ENCODE results near the gene SSMEM1.
"Not testable (repeated sequence)": the region's sequence is repeated elsewhere in the genome, so short reads cannot be mapped to it uniquely, and the experiment has no call there.

Gene SSMEM1

DNA sequence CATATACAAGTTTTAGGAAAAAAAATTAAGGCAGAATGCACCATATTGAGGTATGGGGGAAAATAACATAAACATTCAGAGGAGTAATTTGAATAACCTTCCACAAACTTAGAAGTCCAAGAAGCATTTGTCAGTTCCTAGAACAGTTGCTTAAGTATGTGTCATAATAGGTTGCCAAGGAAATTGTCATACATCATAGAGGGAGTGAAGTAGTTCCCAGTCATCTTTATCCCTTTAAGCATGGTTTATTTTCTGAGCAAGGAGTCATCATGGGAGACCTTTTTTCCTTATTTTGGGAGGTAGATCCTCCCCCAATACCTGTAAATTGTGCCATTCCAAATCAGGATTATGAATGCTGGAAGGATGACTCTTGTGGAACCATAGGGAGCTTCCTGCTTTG, at the start of gene SSMEM1:
TSS of gene SSMEM1 (plus strand) at position 219 of the 400 bp plus-strand sequence. CDS start at position 270, 51 bp downstream.
- no peak for DNase-seq (ENCODE audit: low spot score)

GRCh38 chr7:130160023-130160422, 47.6 kb upstream of the SSMEM1 start:
- no peak for DNase-seq (ENCODE audit: low spot score)

GRCh38 chr7:130160455-130160854, 47.2 kb upstream of the SSMEM1 start:
- DNase-seq (ENCODE audit: low spot score), result no peak

- DNase-seq (ENCODE audit: low spot score), result no peak
Measured at GRCh38 chr7:130162196-130162595, 45.5 kb upstream of the SSMEM1 start.

DNA sequence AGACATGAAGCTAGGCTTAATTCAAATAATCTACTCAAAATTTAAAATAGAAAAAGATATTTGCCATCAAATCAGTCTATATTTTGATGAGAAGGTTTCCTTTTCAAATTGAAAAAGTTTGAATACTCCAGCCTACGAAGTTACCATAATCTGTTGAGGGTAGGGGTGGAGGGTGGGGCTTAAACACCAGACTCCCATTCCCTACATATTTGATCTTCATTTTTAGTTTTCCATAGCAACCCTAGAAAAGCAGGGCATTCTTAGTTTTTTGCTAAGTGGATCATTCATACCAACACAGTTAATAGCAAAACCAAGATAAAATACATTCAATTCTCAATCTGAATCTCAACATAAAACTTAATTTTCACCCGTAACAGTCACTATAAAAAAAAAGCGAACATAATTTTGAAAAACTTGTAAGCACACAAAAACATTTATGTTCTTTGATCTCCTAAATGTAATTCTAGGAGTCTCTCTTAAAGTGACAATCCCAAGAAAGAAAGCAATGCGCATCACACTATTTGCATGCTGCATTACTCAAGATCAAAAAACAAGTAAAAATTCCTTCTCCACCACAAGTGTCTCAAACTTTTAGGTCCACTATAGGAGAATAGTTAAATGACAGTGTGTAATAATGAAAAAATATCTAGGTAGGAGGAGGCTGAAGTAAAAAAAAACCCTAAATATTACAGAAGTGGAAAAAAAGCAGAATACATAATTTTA, 33.3 kb upstream of the SSMEM1 start:
- no peak for DNase-seq (ENCODE audit: low spot score)

DNA sequence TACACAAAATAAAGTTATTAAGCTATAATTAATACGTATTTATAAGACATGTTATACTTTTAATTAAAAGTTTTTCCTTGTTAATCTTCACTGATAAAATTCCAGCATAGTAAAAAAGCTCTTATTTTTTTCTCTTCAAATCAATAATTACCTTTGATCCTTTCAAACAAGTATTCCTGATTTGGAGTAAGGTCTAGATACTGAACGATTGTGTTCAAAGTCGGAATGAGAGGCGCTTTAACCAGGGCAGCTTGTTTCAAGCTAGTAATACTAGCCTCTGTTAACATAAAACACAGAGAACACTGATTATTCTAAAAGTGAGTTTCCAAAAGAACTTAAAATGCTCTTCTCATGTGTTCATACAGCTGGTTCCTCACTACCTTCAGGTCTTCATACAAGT, 29.4 kb upstream of the SSMEM1 start:
- no peak for DNase-seq (ENCODE audit: low spot score)

DNA sequence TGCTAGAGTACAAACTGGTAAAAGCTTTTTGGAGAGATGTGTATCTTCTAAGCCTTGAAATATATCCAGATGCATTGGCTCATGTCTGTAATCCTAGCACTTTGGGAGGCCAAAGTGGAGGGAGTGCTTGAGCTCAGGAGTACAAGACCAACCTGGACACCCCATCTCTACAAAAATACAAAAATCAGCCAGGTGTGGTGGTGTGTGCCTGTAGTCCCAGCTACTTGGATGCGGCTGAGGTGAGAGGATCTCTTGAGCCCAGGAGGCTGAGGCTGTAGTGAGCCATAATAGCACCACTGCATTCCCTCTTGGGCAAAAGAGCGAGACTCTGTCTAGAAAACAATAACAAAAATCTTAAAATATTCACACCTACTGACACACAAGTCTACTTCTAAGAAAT, 28.0 kb upstream of the SSMEM1 start:
- DNase-seq (ENCODE audit: low spot score), result no peak

DNA sequence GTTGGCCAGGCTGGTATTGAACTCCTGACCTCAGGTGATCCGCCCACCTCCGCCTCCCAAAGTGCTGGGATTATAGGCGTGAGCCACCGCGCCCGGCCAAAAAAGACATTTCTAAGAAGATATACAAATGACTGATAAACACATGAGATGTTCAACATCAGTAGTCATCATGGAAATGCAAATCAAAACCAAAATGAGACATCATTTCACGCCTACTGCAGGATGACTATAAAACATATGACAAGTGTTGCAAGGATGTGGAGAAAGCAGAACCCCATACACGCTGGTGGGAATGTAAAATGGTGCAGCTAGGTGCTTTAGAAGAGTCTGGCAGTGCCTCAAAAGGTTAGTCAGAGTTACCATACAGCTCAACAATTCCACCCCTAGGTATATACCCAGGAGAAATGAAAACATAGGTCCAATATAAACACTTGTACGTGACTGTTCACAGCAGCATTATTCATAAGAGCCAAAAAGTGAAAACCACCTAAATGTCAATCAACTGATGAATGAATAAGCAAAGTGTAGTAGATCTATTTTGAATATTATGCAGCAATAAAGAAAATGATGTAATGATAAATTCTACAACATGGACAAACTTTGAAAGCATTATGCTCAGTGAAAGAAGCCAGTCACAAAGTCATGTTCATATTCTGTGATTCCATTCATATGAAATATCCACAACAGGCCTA, 26.9 kb upstream of the SSMEM1 start:
- DNase-seq (ENCODE audit: low spot score), result no peak

GRCh38 chr7:130181263-130181605, 26.4 kb upstream of the SSMEM1 start:
- no peak for DNase-seq (ENCODE audit: low spot score)

- no peak for DNase-seq (ENCODE audit: low spot score)
Measured at GRCh38 chr7:130182990-130183389, 24.7 kb upstream of the SSMEM1 start.

- not testable (repeated sequence) for DNase-seq (ENCODE audit: low spot score)
Measured at GRCh38 chr7:130184349-130184748, 23.3 kb upstream of the SSMEM1 start.

DNA sequence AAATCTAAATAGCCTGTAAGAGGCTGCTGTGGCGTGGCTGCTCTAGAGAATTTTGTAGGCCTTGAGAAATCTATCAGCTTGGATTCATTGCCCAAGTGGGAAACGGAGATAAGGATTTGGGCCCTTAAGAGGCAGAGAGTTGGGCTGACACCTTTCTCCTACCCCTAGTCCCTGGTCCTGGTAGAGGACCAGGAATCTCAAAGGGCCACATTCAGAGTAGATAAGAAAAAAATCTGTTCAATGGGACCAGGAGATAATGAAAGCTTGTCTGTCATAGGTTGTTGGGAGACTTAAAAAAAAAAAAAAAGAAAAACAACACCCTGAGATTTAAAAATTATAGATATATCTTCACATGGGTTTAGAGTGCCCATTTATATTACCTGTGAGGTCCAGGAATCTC, 20.3 kb upstream of the SSMEM1 start:
- no peak for DNase-seq (ENCODE audit: low spot score)

- DNase-seq (ENCODE audit: low spot score), result no peak
Measured at GRCh38 chr7:130189343-130189742, 18.3 kb upstream of the SSMEM1 start.

- no peak for DNase-seq (ENCODE audit: low spot score)
Measured at GRCh38 chr7:130191791-130192190, 15.9 kb upstream of the SSMEM1 start.

GRCh38 chr7:130195396-130195795, 12.3 kb upstream of the SSMEM1 start:
- DNase-seq (ENCODE audit: low spot score), result no peak

DNA sequence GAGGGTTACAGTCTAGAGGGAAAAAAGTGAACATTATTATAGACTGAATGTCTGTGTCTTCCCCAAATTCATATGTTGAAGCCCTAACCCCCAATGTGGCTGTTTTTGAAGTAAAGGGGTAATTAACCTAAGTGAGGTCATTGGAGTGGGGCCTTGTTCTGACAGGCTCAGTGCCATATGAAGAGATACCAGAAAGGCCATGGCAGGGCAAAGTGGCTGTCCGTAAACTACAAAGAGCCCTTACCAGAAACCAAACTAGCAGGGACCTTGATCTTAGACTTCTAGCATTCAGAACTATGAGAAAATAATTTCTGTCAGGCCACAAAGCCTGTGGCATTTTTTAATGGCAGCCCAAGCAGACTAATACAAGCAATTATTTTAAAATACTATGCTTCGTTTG, 11.2 kb upstream of the SSMEM1 start:
- no peak for DNase-seq (ENCODE audit: low spot score)

- DNase-seq (ENCODE audit: low spot score), result no peak
Measured at GRCh38 chr7:130197094-130197493, 10.6 kb upstream of the SSMEM1 start.

DNA sequence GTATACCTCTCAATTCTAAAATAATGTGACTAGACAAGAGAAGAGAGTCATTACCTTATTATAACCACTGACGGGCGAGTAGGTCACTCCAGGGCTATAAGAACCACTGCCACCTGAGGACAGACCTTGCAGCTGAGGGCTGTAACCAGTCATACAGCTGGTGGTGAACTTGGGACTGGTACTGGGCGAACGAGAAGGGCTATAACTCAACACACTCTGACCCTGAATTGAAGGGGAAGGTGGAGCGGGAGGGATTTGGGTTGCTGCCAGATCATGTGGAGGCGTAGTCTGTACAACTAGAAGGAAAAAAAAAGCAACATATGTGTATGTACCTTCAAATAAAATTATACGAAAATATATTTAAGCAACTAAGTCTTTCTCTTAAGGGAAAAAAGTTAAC, 5.9 kb upstream of the SSMEM1 start:
- DNase-seq (ENCODE audit: low spot score), result no peak

DNA sequence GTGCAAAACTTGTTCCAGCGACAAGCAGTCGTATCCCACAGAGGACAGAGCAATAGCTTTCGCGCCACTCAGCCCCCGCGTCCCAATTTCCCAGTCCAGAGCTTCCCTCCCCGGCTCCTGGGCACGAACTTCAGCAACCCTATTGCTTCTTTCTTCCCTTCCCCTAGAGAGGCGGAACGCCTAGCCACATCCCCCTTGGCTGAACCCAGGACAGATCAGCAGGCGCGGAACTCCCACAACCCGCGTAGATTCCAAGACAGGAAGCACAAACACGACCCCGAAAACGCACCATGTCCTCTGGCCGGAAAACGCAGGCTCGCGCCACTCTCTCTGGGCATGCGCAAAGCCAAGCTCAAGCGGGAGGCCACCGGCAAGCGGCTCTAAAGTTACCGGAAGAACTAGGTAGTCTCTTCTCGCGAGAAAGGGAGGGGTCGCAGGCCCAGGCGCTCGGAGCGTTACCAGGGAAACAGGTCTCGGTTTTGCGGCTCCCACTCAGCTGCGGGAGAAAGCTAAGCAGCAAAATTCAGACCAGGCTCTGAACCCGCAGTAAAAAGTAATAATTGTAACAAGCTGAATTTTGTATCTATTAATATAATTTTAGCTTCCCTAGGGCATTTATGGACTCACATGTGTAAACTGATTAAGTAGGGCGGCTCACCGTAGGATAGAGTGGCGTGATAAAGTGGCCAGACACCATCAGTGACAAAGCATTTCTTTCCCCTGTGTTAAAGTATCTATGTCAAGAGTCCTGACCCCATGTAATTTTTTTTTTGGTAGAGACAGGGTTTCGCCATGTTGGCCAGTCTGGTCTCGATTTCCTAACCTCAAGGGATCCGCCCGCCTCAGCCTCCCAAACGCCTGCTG, 2.3 kb upstream of the SSMEM1 start, which contains the start of gene TMEM209:
TSS of gene TMEM209 (minus strand) at position 323 of the 864 bp plus-strand sequence. CDS start at position 292, 31 bp downstream.
- peak; percentile 97 for DNase-seq (ENCODE audit: low spot score)

DNA sequence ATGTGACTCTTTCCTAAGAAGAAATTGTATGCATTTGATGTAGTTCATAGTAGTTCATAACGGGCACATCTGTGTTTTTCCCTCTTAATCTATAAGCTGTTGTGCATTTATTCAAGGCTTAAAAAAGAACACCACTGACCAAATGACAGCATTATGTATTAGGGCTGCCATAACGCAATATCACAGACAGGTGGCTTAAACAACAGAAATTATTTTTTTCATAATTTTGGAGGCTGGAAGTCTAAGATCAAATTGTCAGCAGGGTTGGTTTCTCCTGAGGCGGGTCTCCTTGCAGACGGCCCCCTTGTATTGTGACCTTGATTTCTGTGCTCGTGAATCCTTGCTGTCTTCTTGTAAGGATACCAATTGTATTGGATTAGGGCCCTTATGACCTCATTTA, 627 bp upstream of the SSMEM1 start:
- DNase-seq (ENCODE audit: low spot score), result no peak

DNA sequence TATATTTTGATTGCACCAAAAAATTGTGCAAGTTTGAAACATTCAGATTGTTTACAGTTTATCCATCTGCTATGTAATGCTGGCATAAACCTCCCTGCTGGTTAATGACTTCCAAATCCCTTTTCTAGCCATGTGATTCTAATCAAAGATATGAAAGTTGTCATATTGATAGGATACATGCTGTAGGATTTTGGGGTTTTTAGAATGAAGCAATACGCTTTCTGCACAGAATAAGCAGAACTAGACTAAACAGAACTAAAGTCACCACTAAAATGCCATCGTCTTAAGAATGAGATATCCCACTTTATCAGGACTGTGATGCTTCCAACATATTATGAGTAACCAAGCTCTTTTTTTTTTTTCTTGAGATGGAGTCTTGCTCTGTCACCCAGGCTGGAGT, 856 bp downstream of the SSMEM1 start:
- no peak for DNase-seq (ENCODE audit: low spot score)

DNA sequence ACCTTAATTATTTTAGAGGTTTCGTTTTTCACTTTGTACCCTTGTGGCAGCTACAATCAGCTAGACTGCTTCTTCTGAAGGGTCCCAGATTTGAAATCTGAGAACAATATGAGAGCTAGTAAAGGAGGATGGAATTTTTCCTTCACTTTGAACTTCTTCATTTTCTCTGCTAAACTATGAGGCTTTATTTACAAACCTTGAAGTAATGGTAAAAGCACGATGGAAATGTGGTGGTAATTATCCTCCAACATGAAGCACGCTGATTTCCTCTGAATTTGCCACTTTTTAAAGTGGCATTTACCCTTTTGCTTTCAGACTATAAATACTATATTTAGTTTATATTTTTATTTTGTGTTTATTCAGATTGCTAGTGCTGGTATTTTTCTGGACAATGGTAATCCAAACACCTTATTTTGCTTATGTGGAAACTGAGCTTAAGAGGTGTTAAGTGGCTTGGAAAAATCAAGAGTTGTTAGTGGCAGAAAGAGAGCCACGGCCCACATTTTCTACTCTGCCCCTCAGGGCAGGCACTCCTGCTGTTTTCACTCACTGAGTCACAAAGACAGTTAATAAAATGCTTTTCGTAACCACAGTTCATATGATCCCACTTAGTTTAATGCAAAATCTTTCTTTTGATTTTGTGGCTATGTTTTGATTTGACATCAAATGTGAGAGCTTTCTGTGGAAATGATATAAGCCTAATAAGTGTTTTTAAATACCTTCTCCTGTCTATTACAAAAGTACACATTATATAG, 2.7 kb downstream of the SSMEM1 start:
- DNase-seq (ENCODE audit: low spot score), result no peak
